Lower leg skin (tissue), 3 donors: ENCODE results near the gene CHST8.

Experiments
- CTCF ChIP-seq, 3 donors: fragments of 450-650 bp; IDR thresholded peaks; one replicate each; pipeline ENCODE4 v1.5.1; 2016; ENCODE audit warnings: antibody characterized with exemption in 3 of 3, mild to moderate bottlenecking in 3 of 3, moderate library complexity in 2 of 3
- POLR2A ChIP-seq, 2 donors: fragments of 450-650 bp; IDR thresholded peaks; one replicate each; pipeline ENCODE4 v1.6.1; 2016 to 2017; ENCODE audit warnings: antibody characterized with exemption in 2 of 2, mild to moderate bottlenecking in 1 of 2, moderate library complexity in 1 of 2

GRCh38 chr19:33723512-33723911 lies 101.8 kb downstream of the CHST8 start:
- TF ChIP-seq CTCF (IDR thresholded peaks at IDR 0.05), result no peak
- no peak for TF ChIP-seq POLR2A (IDR thresholded peaks at IDR 0.05)
